H9 (cell line): ENCODE data around the gene SCGB2A2. TPM values are rescaled to one million over a fixed set of nuclear protein-coding genes. Genes with fewer than 3 reads are reported as not detected.

Experiments
- DNase-seq: peaks from one replicate; pipeline ENCODE4 v3.0.0-alpha.2; 2017
- H2AFZ ChIP-seq: one replicate; pipeline ENCODE4 v1.6.1; 2013; ENCODE audit warnings: mild to moderate bottlenecking, low read length, control low read depth, moderate library complexity
- H2AK5ac ChIP-seq: 2 replicates; pipeline ENCODE4 v1.6.1; 2013; ENCODE audit warnings: low read length, control low read depth, mixed read lengths; ENCODE audit not compliant: insufficient read length
- H2BK120ac ChIP-seq: one replicate; pipeline ENCODE4 v1.6.1; 2013; ENCODE audit warnings: low read depth, mild to moderate bottlenecking, low read length, control low read depth, inconsistent platforms; ENCODE audit not compliant: poor library complexity, severe bottlenecking
- H2BK12ac ChIP-seq: 2 replicates; pipeline ENCODE4 v1.6.1; 2013; ENCODE audit warnings: low read length, control low read depth, mixed read lengths, low read depth; ENCODE audit not compliant: insufficient read length
- H2BK15ac ChIP-seq: 2 replicates; pipeline ENCODE4 v1.6.1; 2013; ENCODE audit warnings: low read depth, low read length, control low read depth
- H2BK20ac ChIP-seq: one replicate; pipeline ENCODE4 v1.6.1; 2013; ENCODE audit warnings: low read depth, mild to moderate bottlenecking, low read length, control low read depth, inconsistent platforms; ENCODE audit not compliant: poor library complexity, severe bottlenecking
- H2BK5ac ChIP-seq: 2 replicates; pipeline ENCODE4 v1.6.1; 2013; ENCODE audit warnings: low read length, control low read depth, mixed read lengths; ENCODE audit not compliant: insufficient read length
- H3K14ac ChIP-seq: 2 replicates; pipeline ENCODE4 v1.6.1; 2013; ENCODE audit warnings: low read length, control low read depth; ENCODE audit not compliant: insufficient read depth
- H3K18ac ChIP-seq: 2 replicates; pipeline ENCODE4 v1.6.1; 2013; ENCODE audit warnings: low read depth, mild to moderate bottlenecking, mixed read lengths, low read length, control low read depth; ENCODE audit not compliant: insufficient read length
- H3K23ac ChIP-seq: 2 replicates; pipeline ENCODE4 v1.6.1; 2013; ENCODE audit warnings: low read length, control low read depth, mixed read lengths, low read depth; ENCODE audit not compliant: insufficient read length
- H3K23me2 ChIP-seq: 2 replicates; pipeline ENCODE4 v1.6.1; 2013; ENCODE audit warnings: low read depth, mild to moderate bottlenecking, mixed read lengths, low read length, control low read depth; ENCODE audit not compliant: insufficient read length, poor library complexity, severe bottlenecking
- H3K27ac ChIP-seq: 2 replicates; pipeline ENCODE4 v1.5.1; 2013; ENCODE audit warnings: low read length, control low read depth, mixed read lengths, low read depth; ENCODE audit not compliant: insufficient read length
- H3K27me3 ChIP-seq: 2 replicates; pipeline ENCODE4 v1.6.1; 2013; ENCODE audit warnings: low read length, control low read depth, inconsistent platforms; ENCODE audit not compliant: insufficient read depth
- H3K4ac ChIP-seq: 2 replicates; pipeline ENCODE4 v1.6.1; 2013; ENCODE audit warnings: low read depth, mild to moderate bottlenecking, control low read depth, inconsistent platforms, low read length, moderate library complexity
- H3K4me1 ChIP-seq: 2 replicates; pipeline ENCODE4 v1.6.1; 2013; ENCODE audit warnings: low read length, control low read depth, inconsistent platforms; ENCODE audit not compliant: insufficient read depth
- H3K4me2 ChIP-seq: 2 replicates; pipeline ENCODE4 v1.6.1; 2013; ENCODE audit warnings: low read length, control low read depth, mixed read lengths; ENCODE audit not compliant: insufficient read length, insufficient read depth
- H3K56ac ChIP-seq: 2 replicates; pipeline ENCODE4 v1.6.1; 2013; ENCODE audit warnings: low read depth, mild to moderate bottlenecking, mixed read lengths, low read length, control low read depth; ENCODE audit not compliant: insufficient read length
- H3K79me1 ChIP-seq: 2 replicates; pipeline ENCODE4 v1.6.1; 2013; ENCODE audit warnings: low read depth, mild to moderate bottlenecking, moderate library complexity, low read length, control low read depth, inconsistent platforms; ENCODE audit not compliant: insufficient read depth, poor library complexity, severe bottlenecking
- H3K79me2 ChIP-seq: 2 replicates; pipeline ENCODE4 v1.6.1; 2013; ENCODE audit warnings: low read length, control low read depth, inconsistent platforms; ENCODE audit not compliant: insufficient read depth
- H3K9ac ChIP-seq: 2 replicates; pipeline ENCODE4 v1.6.1; 2013; ENCODE audit warnings: low read length, control low read depth, mixed read lengths; ENCODE audit not compliant: insufficient read length; ENCODE audit errors: extremely low read depth
- H3K9me3 ChIP-seq: one replicate; pipeline ENCODE4 v1.6.1; 2013; ENCODE audit warnings: low read depth, low read length, inconsistent platforms; ENCODE audit not compliant: control insufficient read depth
- H3T11ph ChIP-seq: one replicate; pipeline ENCODE4 v1.6.1; 2013; ENCODE audit warnings: mild to moderate bottlenecking, low read length, control low read depth, inconsistent platforms
- H4K20me1 ChIP-seq: one replicate; pipeline ENCODE4 v1.6.1; 2013; ENCODE audit not compliant: control insufficient read depth, insufficient read length, insufficient read depth
- H4K5ac ChIP-seq: 2 replicates; pipeline ENCODE4 v1.6.1; 2013; ENCODE audit warnings: low read depth, mild to moderate bottlenecking, mixed read lengths, low read length, control low read depth; ENCODE audit not compliant: insufficient read length
- H4K8ac ChIP-seq: replicated peaks from 2 replicates; pipeline ENCODE4 v1.6.1; 2013; ENCODE audit warnings: low read length, control low read depth, mixed read lengths, low read depth; ENCODE audit not compliant: insufficient read length
- H4K91ac ChIP-seq: 2 replicates; pipeline ENCODE4 v1.6.1; 2013; ENCODE audit warnings: low read depth, mild to moderate bottlenecking, moderate library complexity, mixed read lengths, low read length, control low read depth; ENCODE audit not compliant: insufficient read length
- H3K27ac Mint-ChIP-seq, 3 experiments: 2 replicates in 2 of 3; 3 replicates in 1 of 3; pipeline ENCODE4 v1.8.0; 2020 to 2021; ENCODE audit warnings: mixed read lengths in 3 of 3, mild to moderate bottlenecking in 1 of 3, moderate library complexity in 1 of 3
- H3K27me3 Mint-ChIP-seq: 2 replicates; pipeline ENCODE4 v1.8.0; 2021; ENCODE audit warnings: low read depth, mild to moderate bottlenecking, moderate library complexity, mixed read lengths
- H3K36me3 Mint-ChIP-seq, 3 experiments: 2 replicates in 2 of 3; 3 replicates in 1 of 3; pipeline ENCODE4 v1.8.0; 2020 to 2021; ENCODE audit warnings: low read depth in 3 of 3, mixed read lengths in 3 of 3; ENCODE audit not compliant: insufficient read depth in 1 of 3
- H3K4me1 Mint-ChIP-seq, 2 experiments: 2 replicates each; pipeline ENCODE4 v1.8.0; 2020; ENCODE audit warnings: mixed read lengths in 2 of 2
- H3K4me3 Mint-ChIP-seq, 2 experiments: 2 replicates in 1 of 2; 3 replicates in 1 of 2; pipeline ENCODE4 v1.8.0; 2020 to 2021; ENCODE audit warnings: mild to moderate bottlenecking in 2 of 2, mixed read lengths in 2 of 2, moderate library complexity in 1 of 2
- H3K9me3 Mint-ChIP-seq, 2 experiments: 2 replicates in 1 of 2; 3 replicates in 1 of 2; pipeline ENCODE4 v1.8.0; 2020; ENCODE audit warnings: mild to moderate bottlenecking in 2 of 2, mixed read lengths in 2 of 2, moderate library complexity in 1 of 2
- CTCF ChIP-seq: fragments of 200-600 bp; sonication (generic); conservative IDR thresholded peaks from 3 replicates; pipeline ENCODE4 v1.8.0; 2021; ENCODE audit warnings: antibody characterized with exemption, mild to moderate bottlenecking
- WGBS: extraction: QIAGEN DNeasy Blood & Tissue Kit; methylation state at CpG from one replicate; pipeline ENCODE4 v1.1.7; 2013; ENCODE audit warnings: missing lambda C conversion rate, low lambda C conversion rate, mixed read lengths; ENCODE audit not compliant: insufficient read length; ENCODE audit errors: extremely low coverage; 5-methylcytosine and 5-hydroxymethylcytosine counted together
- total RNA-seq: library from RNA; stranded (reverse); gene quantifications from 2 replicates; pipeline ENCODE4 v1.2.1, GENCODE V29; 2021

SCGB2A2 gene
- total RNA-seq, 1 experiment from 2014 or later, result not detected

- Histone ChIP-seq H3K4me1 (no peaks in the 10 kb centered on the region), H2BK15ac (no peak overlapping the region), H3K4me2 (no peak overlapping the region), H3K79me1 (no peaks in the 10 kb centered on the region), H4K91ac (no peak overlapping the region), H3K9ac (no peak overlapping the region), H3T11ph (no peak overlapping the region), H3K56ac (no peak overlapping the region), H3K4ac (no peak overlapping the region), H2AFZ (no peak overlapping the region), H3K18ac (no peak overlapping the region), H2AK5ac (no peak overlapping the region), H4K20me1 (no peaks in the 10 kb centered on the region), H3K9me3 (no peaks in the 10 kb centered on the region), H3K23me2 (no peaks in the 10 kb centered on the region), H3K27me3 (no peaks in the 10 kb centered on the region), H2BK20ac (no peak overlapping the region), H3K79me2 (no peaks in the 10 kb centered on the region), H4K8ac (no peak overlapping the region), H2BK120ac (no peak overlapping the region), H4K5ac (no peak overlapping the region), H3K23ac (no peak overlapping the region), H2BK12ac (no peak overlapping the region), H2BK5ac (no peak overlapping the region), H3K27ac (no peak overlapping the region), H3K14ac (no peak overlapping the region)
- Mint-ChIP-seq H3K36me3 (no peaks in the 10 kb centered on the region), H3K9me3 (no peaks in the 10 kb centered on the region; a peak in 2 of 5 replicates), H3K4me3 (no peak overlapping the region), H3K4me1 (no peaks in the 10 kb centered on the region), H3K27me3 (peaks cover 40% of the 10 kb centered on the region), H3K27ac (no peak overlapping the region)
- DNase-seq, result no peak
- WGBS, result no CpG with 5 or more reads among the region's 2 CpGs
- TF ChIP-seq CTCF, result no peak
These were observed 33.8 kb upstream of the SCGB2A2 start for GRCh38 chr11:62236187-62236586.
